Tongue (tissue), 2 donors: ENCODE measurements around the gene AKAP9. TPM values are rescaled to one million over a fixed set of nuclear protein-coding genes. Genes with fewer than 3 reads are reported as not detected.
"Not testable (repeated sequence)": the region's sequence is repeated elsewhere in the genome, so short reads cannot be mapped to it uniquely, and the experiment has no call there.

Experiments
- DNase-seq: peaks from one replicate; pipeline ENCODE4 v3.0.0-alpha.2; 2015
- total RNA-seq: library from RNA; depleted of rRNA; stranded (reverse); fragments of >200 nt; gene quantifications from one replicate; pipeline ENCODE4 v1.2.3, GENCODE V29; 2014

AKAP9 gene
- total RNA-seq, 1 donor from 2014 or later = 170 TPM

- peak; percentile 97 for DNase-seq
Observed at GRCh38 chr7:92134271-92135051, 193.8 kb downstream of the AKAP9 start, which contains the start of gene CYP51A1. Gene CYP51A1, minus strand, starts transcription at chr7:92134477. Its CDS starts 113 bp downstream, at chr7:92134364.

GRCh38 chr7:92135052-92135889 lies 194.6 kb downstream of the AKAP9 start:
- peak; percentile 71 for DNase-seq

GRCh38 chr7:92137557-92137956 lies 196.9 kb downstream of the AKAP9 start:
- DNase-seq = no peak

GRCh38 chr7:92141161-92141560 lies 200.5 kb downstream of the AKAP9 start:
- no peak for DNase-seq

GRCh38 chr7:92142791-92143190 lies 202.1 kb downstream of the AKAP9 start:
- not testable (repeated sequence) for DNase-seq

- DNase-seq = not testable (repeated sequence)
Observed at GRCh38 chr7:92143192-92143880, 202.7 kb downstream of the AKAP9 start.

GRCh38 chr7:92149736-92150239 lies 209.1 kb downstream of the AKAP9 start:
- DNase-seq = no peak

- peak; percentile 32 for DNase-seq
Observed at GRCh38 chr7:92150450-92151017, 209.9 kb downstream of the AKAP9 start.

GRCh38 chr7:92155108-92155739 lies 214.6 kb downstream of the AKAP9 start:
- no peak for DNase-seq

- peak; percentile 26 for DNase-seq
Observed at GRCh38 chr7:92156990-92157389, 216.3 kb downstream of the AKAP9 start.

GRCh38 chr7:92158660-92159575 lies 218.3 kb downstream of the AKAP9 start:
- no peak for DNase-seq

Other genes starting within 250 kb of the AKAP9 start
- 14.6 TPM for gene MTERF1, start 60.2 kb upstream of the AKAP9 start, total RNA-seq
- gene CYP51A1, start 193.6 kb downstream of the AKAP9 start, total RNA-seq = 76.6 TPM
- gene LRRD1, start 238.3 kb downstream of the AKAP9 start, total RNA-seq = 0.21 TPM